GM19240 (cell line): ENCODE measurements around the gene STXBP1.
"Not testable (repeated sequence)": the region's sequence is repeated elsewhere in the genome, so short reads cannot be mapped to it uniquely, and the experiment has no call there.

ENCODE experiments used
- DNase-seq: peaks from one replicate; pipeline ENCODE4 v3.0.0; 2011; ENCODE audit warnings: low spot score; ENCODE audit not compliant: insufficient read length

The STXBP1 gene

GRCh38 chr9:127613583-127613954 is 1.5 kb downstream of the STXBP1 start:
- DNase-seq: no peak

GRCh38 chr9:127614961-127615360 is 2.9 kb downstream of the STXBP1 start:
- DNase-seq: no peak

- DNase-seq: not testable (repeated sequence)
Observed at GRCh38 chr9:127621339-127621970, 9.4 kb downstream of the STXBP1 start.

GRCh38 chr9:127626752-127627493 is 14.8 kb downstream of the STXBP1 start:
- no peak for DNase-seq

GRCh38 chr9:127627494-127627855 is 15.4 kb downstream of the STXBP1 start:
- DNase-seq: no peak

- no peak for DNase-seq
Observed at GRCh38 chr9:127628758-127629467, 16.8 kb downstream of the STXBP1 start.

- DNase-seq: no peak
Observed at GRCh38 chr9:127629468-127630081, 17.5 kb downstream of the STXBP1 start.

- DNase-seq: no peak
Observed at GRCh38 chr9:127633216-127633862, 21.3 kb downstream of the STXBP1 start.

- no peak for DNase-seq
Observed at GRCh38 chr9:127634021-127634420, 21.9 kb downstream of the STXBP1 start.

- DNase-seq: no peak
Observed at GRCh38 chr9:127634698-127635097, 22.6 kb downstream of the STXBP1 start.

GRCh38 chr9:127635201-127635735 is 23.2 kb downstream of the STXBP1 start:
- no peak for DNase-seq

GRCh38 chr9:127637322-127637847 is 25.3 kb downstream of the STXBP1 start:
- no peak for DNase-seq

GRCh38 chr9:127640908-127641545 is 28.9 kb downstream of the STXBP1 start:
- no peak for DNase-seq

GRCh38 chr9:127642082-127642740 is 30.1 kb downstream of the STXBP1 start:
- DNase-seq: no peak

- no peak for DNase-seq
Observed at GRCh38 chr9:127644146-127644827, 32.2 kb downstream of the STXBP1 start.

GRCh38 chr9:127644943-127645342 is 32.9 kb downstream of the STXBP1 start:
- no peak for DNase-seq

GRCh38 chr9:127647451-127647850 is 35.4 kb downstream of the STXBP1 start:
- DNase-seq: no peak

- no peak for DNase-seq
Observed at GRCh38 chr9:127650518-127650917, 38.4 kb downstream of the STXBP1 start.
